IPS-NIHi7 (cell line): ENCODE data around the gene RNF151.
"Not testable (repeated sequence)": the region's sequence is repeated elsewhere in the genome, so short reads cannot be mapped to it uniquely, and the experiment has no call there.

ENCODE experiments used
- DNase-seq: peaks from one replicate; pipeline ENCODE4 v3.0.0; 2012; ENCODE audit warnings: mixed read lengths; ENCODE audit errors: extremely low spot score

The RNF151 gene

DNA sequence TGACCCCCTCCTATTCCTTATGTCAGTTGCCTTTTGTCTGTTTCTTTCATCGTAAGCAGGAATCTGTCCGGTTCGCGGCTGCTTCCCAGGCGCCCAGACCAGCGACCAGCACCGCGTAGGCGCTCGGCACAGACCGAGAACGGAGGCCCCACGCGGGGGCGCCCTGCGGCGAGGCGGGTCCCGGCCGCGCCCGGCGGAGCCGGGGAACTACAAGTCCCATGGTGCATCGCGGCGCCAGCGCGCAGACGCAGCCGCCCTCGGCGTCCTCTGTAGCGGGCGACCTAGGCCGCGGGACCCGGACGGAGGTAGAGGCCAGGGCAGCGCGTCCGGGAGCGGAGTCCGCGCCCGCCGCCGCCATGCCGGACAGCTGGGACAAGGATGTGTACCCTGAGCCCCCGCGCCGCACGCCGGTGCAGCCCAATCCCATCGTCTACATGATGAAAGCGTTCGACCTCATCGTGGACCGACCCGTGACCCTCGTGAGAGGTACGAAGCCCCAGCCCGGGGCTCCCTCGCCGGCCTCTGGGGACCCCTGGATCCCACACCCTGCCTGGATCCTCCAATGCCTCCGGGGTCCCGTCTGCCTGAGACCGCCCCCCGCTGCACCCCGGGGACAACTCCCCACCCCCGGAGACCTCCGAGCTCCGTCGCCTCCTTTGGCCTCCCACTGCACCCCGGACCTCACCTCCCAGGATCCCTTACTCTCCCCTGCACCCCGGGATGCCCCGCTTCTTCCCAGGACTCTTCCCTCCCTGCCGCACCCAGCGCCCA, 7.2 kb upstream of the RNF151 start, which contains the start of gene NDUFB10:
NDUFB10 (plus strand) TSS at position 270 of the 771 bp plus-strand sequence; CDS start at position 357, 87 bp downstream.
- DNase-seq: peak; percentile 85

DNA sequence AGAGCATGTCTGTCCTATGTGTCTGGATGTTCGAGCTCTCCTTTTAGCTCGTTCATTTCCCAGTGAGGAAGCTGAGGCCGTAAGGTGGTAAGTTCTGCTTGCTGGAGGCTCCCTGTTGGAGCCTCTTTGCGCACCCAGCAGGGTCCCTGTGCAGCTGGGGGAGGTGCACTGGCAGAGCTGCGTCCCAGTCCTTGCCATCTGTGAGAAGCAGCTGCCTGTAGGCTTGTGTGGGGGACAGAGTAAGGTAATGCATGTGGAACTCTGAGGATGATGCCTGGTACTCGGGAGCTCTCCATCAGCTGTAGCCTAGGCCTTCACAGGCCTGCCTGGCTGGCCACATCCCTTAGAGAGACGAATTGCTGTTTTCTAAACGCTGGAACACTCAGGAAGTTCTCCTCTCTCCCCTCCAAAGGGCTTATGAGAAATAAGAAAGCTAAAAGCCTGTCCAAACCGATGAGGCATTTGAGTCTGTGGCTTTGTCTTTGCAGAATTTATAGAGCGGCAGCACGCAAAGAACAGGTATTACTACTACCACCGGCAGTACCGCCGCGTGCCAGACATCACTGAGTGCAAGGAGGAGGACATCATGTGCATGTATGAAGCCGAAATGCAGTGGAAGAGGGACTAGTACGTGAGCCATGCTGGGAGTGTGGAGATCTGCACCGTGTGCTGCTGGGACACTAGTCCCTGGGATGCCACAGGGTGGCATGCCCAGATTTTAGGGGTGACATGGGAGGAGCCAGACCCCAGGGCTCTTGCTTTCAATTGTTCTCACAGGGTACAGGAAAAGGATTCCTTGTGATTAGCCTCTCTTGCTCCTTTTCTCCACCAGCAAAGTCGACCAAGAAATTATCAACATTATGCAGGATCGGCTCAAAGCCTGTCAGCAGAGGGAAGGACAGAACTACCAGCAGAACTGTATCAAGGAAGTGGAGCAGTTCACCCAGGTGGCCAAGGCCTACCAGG, 5.7 kb upstream of the RNF151 start:
- no peak for DNase-seq

DNA sequence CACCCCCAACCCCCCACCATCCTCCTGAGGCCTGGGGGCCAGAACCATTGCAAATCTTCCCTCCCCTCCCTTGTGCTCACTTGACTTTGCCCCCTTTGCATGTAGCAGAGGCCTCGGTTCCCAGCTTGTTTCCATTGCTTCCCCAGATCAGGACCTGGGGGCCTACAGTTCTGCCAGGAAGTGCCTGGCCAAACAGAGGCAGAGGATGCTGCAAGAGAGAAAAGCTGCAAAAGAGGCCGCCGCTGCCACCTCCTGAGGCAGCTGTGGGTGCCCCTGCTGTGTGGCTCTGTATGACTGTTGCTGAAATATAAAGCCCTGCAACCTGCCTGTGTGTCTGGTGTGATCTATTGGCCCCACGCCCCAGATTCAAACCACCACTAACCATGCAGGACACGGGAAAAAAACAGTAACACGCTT, 5.0 kb upstream of the RNF151 start:
- DNase-seq: no peak

DNA sequence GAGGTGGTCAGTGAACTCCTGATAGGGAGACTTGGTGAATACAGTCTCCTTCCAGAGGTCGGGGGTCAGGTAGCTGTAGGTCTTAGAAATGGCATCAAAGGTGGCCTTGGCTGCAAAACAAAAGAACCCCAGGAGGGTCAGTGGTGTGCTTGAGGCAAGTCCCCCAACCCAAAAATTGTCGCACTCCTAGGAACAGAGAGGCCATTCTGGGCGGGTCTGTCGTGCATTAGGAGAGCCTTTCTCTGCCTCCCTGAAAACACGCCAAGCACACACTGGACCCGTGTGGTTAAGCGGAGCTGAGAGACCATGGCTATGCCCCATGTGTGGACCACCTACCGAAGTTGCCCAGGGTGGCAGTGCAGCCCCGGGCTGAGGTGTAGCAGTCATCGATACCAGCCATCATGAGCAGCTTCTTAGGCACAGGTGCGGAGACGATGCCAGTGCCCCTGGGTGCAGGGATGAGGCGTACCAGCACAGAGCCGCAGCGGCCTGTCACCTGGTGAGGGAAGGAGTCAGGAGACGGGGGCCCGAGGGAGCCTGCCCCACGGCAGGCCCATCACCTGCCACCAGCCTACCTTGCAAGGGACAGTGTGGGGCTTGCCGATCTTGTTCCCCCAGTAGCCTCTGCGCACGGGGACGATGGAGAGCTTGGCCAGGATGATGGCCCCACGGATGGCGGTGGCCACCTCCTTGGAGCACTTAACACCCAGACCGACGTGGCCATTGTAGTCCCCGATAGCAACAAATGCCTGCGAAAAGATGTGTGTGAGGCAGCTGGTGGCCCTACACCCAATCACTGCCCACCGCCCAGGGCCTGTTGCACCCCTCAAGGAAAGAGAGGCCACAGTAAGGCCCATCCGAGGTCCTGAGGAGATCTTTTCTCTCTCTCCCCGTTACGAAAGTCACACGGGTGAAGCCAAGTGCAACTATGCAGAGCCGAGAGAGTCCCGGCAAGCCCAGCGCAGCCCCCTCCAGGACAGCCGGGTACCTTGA, 4.2 kb upstream of the RNF151 start:
- DNase-seq: not testable (repeated sequence)

DNA sequence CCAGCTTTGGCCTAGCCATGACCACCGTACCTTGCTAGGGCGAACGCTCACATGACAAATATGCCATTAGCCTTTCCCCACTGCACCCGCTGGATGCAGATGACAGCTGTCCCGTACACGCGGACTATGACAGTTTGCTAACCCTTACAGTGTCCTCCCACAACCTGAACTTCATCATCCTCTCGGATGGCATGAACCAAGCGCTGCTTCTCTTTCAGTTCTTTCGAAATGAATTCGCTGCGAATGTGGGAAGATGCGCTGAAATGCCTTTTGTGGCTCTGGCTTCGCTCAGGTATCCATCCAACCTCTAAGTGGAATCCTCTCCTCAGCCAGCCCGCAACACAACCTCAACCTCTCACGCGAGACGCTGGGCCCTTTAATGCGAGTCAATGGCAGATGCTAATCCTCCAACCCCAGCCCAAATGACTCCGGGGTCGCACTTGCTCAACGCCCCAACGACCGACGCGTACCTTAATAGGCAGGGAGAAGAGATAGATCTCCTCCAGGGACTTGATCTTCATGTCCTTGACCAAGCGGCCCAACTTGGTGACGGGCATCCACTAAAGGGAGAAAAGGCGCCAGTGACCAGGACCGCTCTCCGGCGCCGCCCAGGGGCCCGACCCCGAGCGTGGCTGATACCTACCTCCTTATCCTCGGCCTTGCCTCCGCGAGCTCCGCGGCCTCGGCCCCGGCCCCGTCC, 2.7 kb upstream of the RNF151 start:
- DNase-seq: no peak

DNA sequence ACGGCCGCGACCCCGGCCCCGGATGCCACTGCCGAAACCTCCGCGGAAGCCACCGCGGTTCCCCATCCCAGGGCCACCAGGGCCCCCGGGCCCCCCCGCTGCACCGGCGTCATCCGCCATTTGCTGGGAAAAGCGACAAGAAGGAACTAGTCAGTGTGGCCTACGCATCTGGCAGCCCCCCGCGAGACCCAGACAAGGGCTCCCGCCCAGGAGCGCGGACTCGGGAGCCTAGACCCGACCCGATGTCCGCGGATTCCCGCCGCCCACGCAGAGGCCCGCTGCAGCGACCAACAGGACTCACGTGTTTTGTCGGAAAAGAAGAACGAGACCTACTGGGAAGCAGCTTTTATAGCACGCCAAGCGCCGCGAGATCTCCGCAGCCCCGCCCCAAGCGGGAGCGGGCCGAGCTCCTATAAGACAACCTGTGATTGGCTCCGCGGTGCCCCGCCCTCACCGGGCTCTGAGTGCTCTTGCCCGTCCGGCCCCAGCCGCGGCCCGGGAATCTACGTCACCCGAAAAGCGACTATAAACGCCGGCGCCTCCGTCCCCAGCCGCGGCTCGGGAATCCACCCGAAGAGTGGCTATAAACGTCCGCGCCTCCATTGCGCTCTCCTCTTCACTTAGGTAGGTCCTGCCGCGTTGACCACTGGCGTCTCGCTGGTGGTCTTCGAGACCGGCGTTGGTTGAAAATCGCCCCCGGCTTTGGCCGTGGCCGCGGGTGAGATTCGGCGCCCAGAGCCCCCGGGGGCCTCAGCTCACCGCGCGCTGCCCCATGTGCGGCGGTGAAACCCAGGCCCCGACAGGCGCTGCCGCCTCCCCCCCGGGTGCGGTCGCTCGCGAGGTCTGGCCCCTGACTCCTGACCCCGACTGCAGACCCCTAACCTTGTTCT, 1.9 kb upstream of the RNF151 start, which contains the start of gene RPS2:
RPS2 (minus strand) TSS at position 321 of the 890 bp plus-strand sequence; CDS start at position 120, 201 bp downstream.
- DNase-seq: peak; percentile 98

DNA sequence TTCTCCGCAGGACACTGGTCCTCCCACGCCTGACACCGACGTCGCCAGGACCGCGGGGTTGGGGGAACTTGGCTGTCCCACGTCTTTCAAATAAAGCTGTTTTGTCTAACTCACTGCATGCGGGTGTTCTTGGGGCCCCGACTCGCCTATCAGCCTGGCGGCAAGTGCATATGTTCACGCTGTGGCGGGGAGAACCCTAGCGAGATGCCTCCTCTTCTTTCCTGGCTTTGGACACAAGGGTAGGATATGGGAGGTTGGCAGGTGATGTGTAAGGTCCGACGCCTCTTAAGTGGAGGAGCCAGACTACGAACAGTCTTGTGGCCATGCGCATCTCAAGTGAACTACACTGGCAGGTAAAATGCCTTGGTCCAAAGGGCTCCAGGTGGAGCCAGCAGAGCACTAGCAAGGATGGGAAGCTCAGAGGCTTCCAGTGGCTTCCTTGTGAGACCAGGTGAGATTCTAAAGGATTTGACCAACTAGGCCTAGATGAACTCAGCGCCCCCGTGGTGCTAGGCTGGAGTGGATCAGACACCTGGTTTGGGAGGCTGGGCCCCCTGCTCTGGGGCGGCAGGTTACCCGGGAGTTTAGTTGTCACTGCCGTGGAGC, 1.2 kb upstream of the RNF151 start:
- no peak for DNase-seq

DNA sequence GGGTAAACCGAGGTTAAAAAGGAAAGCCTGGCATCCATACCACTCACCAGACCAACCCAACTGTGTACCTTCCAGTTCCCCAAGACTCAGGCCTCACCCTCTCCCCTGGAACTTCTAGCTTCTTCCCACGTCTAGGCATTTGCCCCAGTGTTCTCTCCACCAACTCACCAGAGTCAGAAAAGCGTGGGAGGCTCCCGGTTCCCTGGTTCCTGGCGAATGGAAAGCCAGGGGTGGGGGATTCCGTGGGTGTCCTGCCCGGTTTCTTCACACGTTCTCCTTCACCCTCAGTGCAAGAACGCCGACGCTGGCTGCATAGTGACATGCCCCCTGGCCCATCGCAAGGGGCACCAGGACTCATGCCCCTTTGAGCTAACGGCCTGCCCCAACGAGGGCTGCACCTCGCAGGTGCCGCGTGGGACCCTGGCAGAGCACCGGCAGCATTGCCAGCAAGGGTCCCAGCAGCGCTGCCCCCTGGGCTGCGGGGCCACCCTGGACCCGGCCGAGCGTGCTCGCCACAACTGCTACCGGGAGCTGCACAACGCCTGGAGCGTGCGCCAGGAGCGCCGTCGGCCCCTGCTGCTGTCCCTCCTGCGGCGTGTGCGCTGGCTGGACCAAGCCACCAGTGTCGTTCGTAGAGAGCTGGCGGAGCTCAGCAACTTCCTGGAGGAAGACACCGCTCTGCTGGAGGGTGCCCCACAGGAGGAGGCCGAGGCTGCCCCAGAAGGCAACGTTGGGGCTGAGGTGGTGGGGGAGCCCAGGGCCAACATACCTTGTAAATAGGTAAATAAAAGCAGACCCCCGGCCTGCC, 1.7 kb downstream of the RNF151 start:
- DNase-seq: no peak

DNA sequence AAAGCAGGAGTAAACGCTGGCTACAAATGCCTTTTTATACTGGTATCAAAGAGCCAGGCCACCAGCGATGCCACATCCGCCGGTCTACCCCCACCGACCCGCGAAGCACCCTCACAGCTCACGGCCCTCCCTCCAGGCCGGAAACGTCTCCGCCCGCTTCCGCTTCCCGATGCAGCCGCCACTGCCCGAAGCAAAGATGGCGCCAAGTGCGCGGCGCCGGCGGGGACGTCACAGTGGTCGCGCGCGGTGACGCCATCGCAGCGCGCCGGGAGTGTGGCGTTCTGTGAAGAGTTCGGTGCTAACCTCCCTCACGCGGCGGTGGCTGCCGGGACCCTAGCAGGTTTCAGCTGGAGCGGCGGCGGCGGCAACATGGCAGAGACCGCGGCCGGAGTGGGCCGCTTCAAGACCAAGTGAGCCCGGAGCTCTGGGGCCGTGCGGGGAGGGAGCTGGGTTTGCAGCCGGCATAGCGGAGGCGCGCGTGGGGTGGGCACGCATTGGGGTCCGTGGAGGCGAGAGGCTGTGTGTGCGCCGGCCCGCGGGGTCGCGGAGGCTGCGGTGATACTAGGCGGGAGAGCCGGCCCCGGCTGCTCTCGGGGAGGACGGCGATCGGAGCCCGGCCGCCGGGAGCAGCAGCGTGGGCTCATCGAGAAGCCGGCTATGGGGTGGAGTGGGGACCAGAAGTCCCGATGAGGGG, 5.3 kb downstream of the RNF151 start, which contains the start of gene TBL3:
TBL3 (plus strand) TSS at position 258 of the 694 bp plus-strand sequence; CDS start at position 370, 112 bp downstream.
- peak; percentile 92 for DNase-seq

DNA sequence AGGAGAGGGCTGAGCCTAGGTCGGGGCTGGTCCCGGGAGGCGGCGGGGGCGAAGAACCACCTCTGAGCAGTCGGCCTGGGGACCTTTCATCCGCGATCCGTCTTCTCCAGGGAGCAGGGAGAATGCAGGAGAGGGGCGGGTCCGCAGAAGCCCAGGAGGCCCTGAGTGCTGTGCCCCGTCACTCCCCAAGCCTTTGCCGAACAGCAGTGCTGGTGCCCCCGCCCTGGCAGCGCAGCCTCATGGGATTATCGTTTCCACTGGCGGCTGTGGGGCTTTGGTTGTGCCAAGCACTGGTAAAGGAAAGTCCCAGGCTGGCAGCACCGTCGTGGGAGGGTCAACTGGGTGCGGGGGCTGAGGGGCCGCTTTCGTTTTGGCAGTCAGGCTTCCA, 5.8 kb downstream of the RNF151 start:
- DNase-seq: no peak

DNA sequence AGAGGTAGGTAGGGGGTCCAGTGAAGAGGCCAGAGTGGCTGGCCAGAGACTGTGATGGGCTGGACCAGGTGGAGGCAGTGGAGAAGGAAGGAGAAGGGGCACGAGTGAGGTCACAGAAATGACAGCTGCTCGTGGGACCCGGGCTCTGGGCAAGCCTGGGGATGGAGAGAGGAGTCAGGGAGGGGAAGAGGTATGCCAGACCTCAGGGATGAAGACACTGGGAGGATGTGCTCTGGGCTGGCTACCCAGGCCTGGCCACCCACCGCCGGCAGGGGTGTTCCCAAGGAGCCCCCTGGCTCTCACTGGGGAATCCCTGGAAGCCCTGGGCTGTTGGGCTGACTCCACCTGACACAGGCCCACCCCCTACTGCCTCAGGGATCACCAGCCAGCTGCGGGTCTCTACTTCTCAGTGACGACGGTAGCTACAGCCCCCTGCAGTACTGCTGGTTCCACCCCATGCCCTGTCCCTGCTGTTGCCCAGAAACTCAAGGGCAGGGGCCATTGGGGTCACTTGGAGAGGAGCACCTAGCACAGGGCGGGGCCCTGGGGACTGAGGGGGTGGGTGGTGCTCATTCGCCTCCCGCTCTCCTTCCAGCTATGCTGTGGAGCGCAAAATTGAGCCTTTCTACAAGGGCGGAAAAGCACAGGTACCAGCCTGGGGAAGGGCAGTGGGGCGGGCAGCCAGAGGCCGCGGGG, 7.0 kb downstream of the RNF151 start:
- DNase-seq: no peak

DNA sequence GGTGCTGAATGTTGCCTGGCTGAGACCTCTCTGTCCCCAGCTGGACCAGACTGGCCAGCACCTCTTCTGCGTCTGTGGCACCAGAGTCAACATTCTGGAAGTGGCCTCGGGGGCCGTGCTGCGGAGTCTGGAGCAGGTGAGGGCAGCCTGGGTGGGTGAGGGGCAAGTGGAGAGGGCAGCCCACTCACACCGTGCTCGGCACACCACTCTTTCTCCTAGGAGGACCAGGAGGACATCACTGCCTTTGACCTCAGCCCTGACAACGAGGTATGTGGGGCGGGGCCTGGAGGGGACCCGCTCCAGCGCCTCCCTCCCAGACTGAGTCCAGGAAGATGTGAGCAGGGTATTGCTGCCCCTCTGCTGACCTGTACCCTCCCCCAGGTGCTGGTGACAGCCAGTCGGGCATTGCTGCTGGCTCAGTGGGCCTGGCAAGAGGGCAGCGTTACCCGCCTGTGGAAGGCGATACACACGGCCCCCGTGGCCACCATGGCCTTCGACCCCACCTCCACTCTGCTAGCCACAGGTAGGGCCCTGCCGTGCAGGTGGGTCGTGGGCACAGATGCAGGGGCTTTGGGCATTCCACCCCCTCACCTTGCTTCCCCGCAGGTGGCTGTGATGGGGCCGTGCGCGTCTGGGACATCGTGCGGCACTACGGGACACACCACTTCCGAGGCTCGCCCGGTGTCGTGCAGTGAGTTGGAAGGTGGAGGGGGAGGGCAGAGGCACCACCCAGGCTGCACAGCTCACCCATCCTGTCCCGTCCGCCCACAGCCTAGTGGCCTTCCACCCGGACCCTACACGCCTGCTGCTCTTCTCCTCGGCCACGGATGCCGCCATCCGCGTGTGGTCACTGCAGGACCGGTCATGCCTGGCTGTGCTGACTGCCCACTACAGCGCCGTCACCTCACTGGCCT, 7.8 kb downstream of the RNF151 start:
- DNase-seq: no peak

DNA sequence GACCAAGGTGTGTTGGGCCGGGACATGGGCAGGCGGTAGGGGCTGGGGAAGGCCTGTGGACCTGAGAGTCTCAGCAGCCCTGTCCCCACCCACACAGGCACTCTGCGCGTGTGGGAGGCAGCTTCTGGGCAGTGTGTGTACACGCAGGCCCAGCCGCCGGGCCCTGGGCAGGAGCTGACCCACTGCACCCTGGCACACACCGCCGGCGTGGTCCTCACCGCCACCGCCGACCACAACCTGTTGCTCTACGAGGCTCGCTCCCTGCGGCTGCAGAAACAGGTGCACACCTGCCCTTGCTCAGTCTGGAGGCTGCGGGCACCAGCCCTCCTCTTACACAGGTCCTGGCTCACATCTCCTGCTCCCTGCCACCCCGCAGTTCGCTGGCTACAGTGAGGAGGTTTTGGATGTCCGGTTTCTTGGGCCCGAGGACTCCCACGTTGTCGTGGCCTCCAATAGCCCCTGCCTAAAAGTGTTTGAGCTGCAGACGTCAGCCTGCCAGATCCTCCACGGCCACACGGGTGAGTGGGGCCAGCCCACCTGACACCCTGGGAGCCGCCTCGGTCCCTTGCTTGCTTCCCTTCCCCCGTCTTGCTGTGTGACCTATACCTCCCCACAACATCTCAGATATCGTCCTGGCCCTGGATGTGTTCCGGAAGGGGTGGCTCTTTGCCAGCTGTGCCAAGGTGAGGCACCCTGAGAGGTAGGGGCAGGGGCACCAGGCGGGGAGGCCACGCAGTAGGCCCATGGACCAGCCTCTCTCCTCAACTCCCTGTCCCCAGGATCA, 9.0 kb downstream of the RNF151 start:
- DNase-seq: no peak

DNA sequence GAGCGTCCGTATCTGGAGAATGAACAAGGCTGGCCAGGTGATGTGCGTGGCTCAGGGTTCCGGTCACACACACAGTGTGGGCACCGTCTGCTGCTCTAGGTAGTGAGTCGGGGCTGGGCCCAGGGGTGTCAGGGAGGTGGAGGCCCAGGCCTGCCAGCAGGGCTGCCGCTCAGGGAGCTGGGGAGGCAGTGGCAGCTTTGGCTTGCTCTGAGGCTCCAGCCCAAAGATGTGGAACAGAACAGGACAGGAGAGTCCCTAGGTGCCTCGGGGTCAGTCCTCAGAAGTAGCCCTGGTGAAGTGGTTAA, 9.5 kb downstream of the RNF151 start:
- DNase-seq: no peak
